ENCODE data around the gene PTH1R. TPM values are rescaled to one million over a fixed set of nuclear protein-coding genes. Genes with fewer than 3 reads are reported as not detected.

Gene PTH1R
- polyA plus RNA-seq, 4 donors: 0.67 to 45.8 (median 3.5) TPM

DNA sequence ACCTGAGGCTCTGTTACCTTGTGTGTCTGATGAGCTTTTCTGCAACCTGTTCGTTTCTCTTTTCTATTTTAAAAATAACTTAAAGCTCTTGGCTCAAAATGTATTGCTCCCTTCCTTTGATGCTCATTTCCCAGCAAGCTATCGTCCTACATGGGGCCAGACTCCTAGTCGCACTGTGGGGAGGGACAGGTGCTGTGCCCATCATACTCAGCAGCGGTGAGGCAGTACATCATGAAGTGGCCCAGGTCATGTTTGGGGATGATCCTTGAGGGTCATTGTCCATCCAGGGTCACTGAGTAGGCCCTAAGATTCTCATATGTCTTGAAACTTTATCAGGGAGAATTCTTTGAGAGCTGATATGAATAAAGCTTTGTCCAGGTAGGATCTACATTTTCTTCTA lies 41.1 kb downstream of the PTH1R start:
- H3K27me3 ChIP-seq (ENCODE audit: control insufficient read depth in 3 of 3, insufficient read depth in 3 of 3, low read length in 3 of 3): no peaks in the 10 kb centered on the region
- no peak for FAIRE-seq
- H3K9me3 ChIP-seq (ENCODE audit: control insufficient read depth in 2 of 2, insufficient read depth in 1 of 2, low read depth in 1 of 2, low read length in 1 of 2): peaks cover 0 to 11% of the 10 kb centered on the region in 2 donors
- no peak overlapping the region for H3K27ac ChIP-seq (ENCODE audit: low read depth in 1 of 3, low read length in 2 of 3)
- peaks cover 0 to 1% (median 0%) of the 10 kb centered on the region in 3 donors for H3K4me1 ChIP-seq (ENCODE audit: control insufficient read depth in 3 of 3, insufficient read depth in 2 of 3, low read depth in 1 of 3, low read length in 2 of 3)
- peaks cover 19 to 55% (median 24%) of the 10 kb centered on the region in 3 donors for H3K36me3 ChIP-seq (ENCODE audit: control insufficient read depth in 3 of 3, insufficient read depth in 2 of 3, low read depth in 1 of 3, low read length in 3 of 3)
- H3K4me3 ChIP-seq (ENCODE audit: low read depth in 1 of 3, low read length in 3 of 3): no peak overlapping the region
- 95 to 96% (median 95%) methylated on average over 4 of the region's 4 CpGs for WGBS, 3 donors
- no peak for DNase-seq

DNA sequence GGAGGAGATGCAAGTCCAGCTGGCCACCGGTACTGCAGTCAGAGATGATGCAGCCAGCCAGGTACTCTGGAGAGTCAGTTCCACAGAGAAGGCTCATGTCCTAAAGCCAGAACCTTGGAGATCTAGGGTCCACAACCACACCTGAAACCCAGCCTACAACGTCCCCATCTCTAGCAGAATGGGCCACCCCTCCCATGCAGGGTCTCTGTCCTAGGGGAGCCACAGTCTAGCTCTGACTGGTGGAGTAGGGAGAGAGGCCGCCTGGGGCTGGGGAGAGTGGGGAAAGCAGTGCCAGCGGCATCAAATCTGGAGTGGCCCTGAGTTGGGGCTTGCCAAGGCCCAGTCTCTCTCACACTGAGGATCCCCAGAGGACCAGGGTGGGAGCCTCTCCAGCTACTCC lies 43.5 kb downstream of the PTH1R start:
- no peak overlapping the region for H3K27ac ChIP-seq (ENCODE audit: low read depth in 1 of 3, low read length in 2 of 3)
- no peak for FAIRE-seq
- H3K27me3 ChIP-seq (ENCODE audit: control insufficient read depth in 3 of 3, insufficient read depth in 3 of 3, low read length in 3 of 3): no peaks in the 10 kb centered on the region
- H3K36me3 ChIP-seq (ENCODE audit: control insufficient read depth in 3 of 3, insufficient read depth in 2 of 3, low read depth in 1 of 3, low read length in 3 of 3): peaks cover 25 to 80% (median 29%) of the 10 kb centered on the region in 3 donors
- WGBS, 3 donors: 87 to 96% (median 93%) methylated on average over 4 of the region's 4 CpGs
- H3K4me1 ChIP-seq (ENCODE audit: control insufficient read depth in 3 of 3, insufficient read depth in 2 of 3, low read depth in 1 of 3, low read length in 2 of 3): peaks cover 0 to 11% (median 0%) of the 10 kb centered on the region in 3 donors
- H3K9me3 ChIP-seq (ENCODE audit: control insufficient read depth in 2 of 2, insufficient read depth in 1 of 2, low read depth in 1 of 2, low read length in 1 of 2): peaks cover 0 to 11% of the 10 kb centered on the region in 2 donors
- no peak overlapping the region for H3K4me3 ChIP-seq (ENCODE audit: low read depth in 1 of 3, low read length in 3 of 3)
- DNase-seq: no peak

DNA sequence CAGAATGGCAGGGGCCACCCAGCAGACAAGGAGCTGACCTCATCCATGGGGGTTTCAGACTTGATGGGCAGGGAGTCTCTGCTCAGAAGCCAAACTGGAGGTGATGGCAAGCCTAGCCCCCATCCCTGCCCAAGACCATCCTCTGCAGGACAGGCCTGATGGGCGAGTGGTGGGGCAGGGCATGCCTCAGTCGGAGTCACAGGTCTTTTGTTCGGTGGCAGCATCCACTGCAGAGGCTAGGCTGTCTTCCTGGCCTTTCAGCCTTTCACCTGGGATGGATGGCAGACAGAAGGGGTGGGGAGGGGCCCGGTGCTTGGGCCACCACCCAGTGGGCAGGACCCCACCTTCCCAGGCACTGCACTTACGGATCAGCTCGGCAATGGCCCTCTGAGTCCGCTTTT lies 44.4 kb downstream of the PTH1R start:
- H3K4me1 ChIP-seq (ENCODE audit: control insufficient read depth in 3 of 3, insufficient read depth in 2 of 3, low read depth in 1 of 3, low read length in 2 of 3): peaks cover 0 to 19% (median 2%) of the 10 kb centered on the region in 3 donors
- no peak for FAIRE-seq
- H3K4me3 ChIP-seq (ENCODE audit: low read depth in 1 of 3, low read length in 3 of 3): no peak overlapping the region
- no peak overlapping the region for H3K27ac ChIP-seq (ENCODE audit: low read depth in 1 of 3, low read length in 2 of 3)
- no peaks in the 10 kb centered on the region for H3K27me3 ChIP-seq (ENCODE audit: control insufficient read depth in 3 of 3, insufficient read depth in 3 of 3, low read length in 3 of 3)
- H3K9me3 ChIP-seq (ENCODE audit: control insufficient read depth in 2 of 2, insufficient read depth in 1 of 2, low read depth in 1 of 2, low read length in 1 of 2): peaks cover 0 to 11% of the 10 kb centered on the region in 2 donors
- no peak for DNase-seq
- H3K36me3 ChIP-seq (ENCODE audit: control insufficient read depth in 3 of 3, insufficient read depth in 2 of 3, low read depth in 1 of 3, low read length in 3 of 3): peaks cover 25 to 86% (median 29%) of the 10 kb centered on the region in 3 donors
- 93 to 95% (median 94%) methylated on average over 7 of the region's 7 CpGs for WGBS, 3 donors

DNA sequence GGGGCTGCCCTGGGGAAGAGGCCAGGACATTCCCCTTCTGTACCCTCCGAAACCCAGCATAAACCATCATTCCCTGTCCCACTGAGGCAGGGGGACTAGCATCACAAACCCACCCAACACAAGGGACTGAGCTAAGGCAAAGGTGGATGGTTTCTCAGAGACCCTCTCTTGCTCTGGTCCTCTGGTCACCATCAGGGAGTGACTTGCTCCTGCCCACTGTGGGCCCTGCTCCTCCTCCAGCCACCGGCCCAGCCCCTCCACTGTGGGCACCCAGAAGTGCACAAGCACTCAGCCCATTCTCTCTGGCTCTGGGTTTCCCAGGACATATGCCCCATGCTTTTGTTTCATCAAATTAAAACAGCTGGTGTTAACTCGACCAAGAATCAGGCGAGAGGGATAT lies 44.9 kb downstream of the PTH1R start:
- H3K4me1 ChIP-seq (ENCODE audit: control insufficient read depth in 3 of 3, insufficient read depth in 2 of 3, low read depth in 1 of 3, low read length in 2 of 3): peaks cover 0 to 25% (median 4%) of the 10 kb centered on the region in 3 donors
- 91 to 96% (median 91%) methylated on average over 4 of the region's 4 CpGs for WGBS, 3 donors
- H3K36me3 ChIP-seq (ENCODE audit: control insufficient read depth in 3 of 3, insufficient read depth in 2 of 3, low read depth in 1 of 3, low read length in 3 of 3): peaks cover 25 to 88% (median 29%) of the 10 kb centered on the region in 3 donors
- H3K27ac ChIP-seq (ENCODE audit: low read depth in 1 of 3, low read length in 2 of 3): no peak overlapping the region
- DNase-seq (no peak), FAIRE-seq (no peak)
- H3K9me3 ChIP-seq (ENCODE audit: control insufficient read depth in 2 of 2, insufficient read depth in 1 of 2, low read depth in 1 of 2, low read length in 1 of 2): peaks cover 0 to 7% of the 10 kb centered on the region in 2 donors
- H3K4me3 ChIP-seq (ENCODE audit: low read depth in 1 of 3, low read length in 3 of 3): no peak overlapping the region
- no peaks in the 10 kb centered on the region for H3K27me3 ChIP-seq (ENCODE audit: control insufficient read depth in 3 of 3, insufficient read depth in 3 of 3, low read length in 3 of 3)

DNA sequence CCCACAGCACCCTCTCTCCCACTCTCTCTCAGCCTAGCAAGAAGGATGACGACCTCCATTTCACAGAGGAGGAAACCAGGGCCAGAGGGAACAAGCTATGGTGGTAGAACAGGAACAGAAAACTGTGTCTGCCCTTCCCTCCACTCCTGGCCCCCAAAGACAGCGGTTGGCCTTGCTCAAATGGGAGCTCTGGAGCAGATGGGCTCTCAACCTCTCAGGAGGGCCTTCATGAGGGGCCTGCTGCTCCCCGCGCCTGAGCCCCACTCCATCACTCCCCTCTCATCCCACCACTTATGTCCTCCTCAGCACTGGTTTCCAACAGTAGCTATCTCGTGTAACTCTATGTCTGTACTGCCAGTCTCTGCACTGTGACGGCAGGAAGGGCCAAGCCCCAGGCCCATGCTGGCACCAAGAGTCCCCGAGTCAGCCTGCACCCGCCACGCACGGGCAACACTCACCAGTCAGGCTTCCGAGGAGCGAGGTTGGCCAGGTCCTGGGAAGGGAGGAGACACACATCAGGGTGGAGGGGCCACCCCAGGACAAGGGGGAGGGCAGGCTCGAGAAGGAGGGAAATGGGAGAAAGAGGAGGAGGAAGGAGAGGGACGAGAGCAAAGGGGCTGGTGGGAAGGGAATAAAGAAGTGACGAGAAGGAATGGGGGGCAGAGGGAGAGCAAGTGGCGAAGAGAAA lies 45.5 kb downstream of the PTH1R start:
- Histone ChIP-seq H3K4me1 (ENCODE audit: control insufficient read depth in 3 of 3, insufficient read depth in 2 of 3, low read depth in 1 of 3, low read length in 2 of 3) (peaks cover 0 to 30% (median 6%) of the 10 kb centered on the region in 3 donors), H3K9me3 (ENCODE audit: control insufficient read depth in 2 of 2, insufficient read depth in 1 of 2, low read depth in 1 of 2, low read length in 1 of 2) (peaks cover 0 to 3% of the 10 kb centered on the region in 2 donors), H3K36me3 (ENCODE audit: control insufficient read depth in 3 of 3, insufficient read depth in 2 of 3, low read depth in 1 of 3, low read length in 3 of 3) (peaks cover 25 to 92% (median 29%) of the 10 kb centered on the region in 3 donors), H3K27me3 (ENCODE audit: control insufficient read depth in 3 of 3, insufficient read depth in 3 of 3, low read length in 3 of 3) (no peaks in the 10 kb centered on the region), H3K27ac (ENCODE audit: low read depth in 1 of 3, low read length in 2 of 3) (no peak overlapping the region), H3K4me3 (ENCODE audit: low read depth in 1 of 3, low read length in 3 of 3) (no peak overlapping the region)
- no peak for DNase-seq
- no peak for FAIRE-seq
- WGBS, 3 donors: 90 to 95% (median 92%) methylated on average over 16 of the region's 16 CpGs

DNA sequence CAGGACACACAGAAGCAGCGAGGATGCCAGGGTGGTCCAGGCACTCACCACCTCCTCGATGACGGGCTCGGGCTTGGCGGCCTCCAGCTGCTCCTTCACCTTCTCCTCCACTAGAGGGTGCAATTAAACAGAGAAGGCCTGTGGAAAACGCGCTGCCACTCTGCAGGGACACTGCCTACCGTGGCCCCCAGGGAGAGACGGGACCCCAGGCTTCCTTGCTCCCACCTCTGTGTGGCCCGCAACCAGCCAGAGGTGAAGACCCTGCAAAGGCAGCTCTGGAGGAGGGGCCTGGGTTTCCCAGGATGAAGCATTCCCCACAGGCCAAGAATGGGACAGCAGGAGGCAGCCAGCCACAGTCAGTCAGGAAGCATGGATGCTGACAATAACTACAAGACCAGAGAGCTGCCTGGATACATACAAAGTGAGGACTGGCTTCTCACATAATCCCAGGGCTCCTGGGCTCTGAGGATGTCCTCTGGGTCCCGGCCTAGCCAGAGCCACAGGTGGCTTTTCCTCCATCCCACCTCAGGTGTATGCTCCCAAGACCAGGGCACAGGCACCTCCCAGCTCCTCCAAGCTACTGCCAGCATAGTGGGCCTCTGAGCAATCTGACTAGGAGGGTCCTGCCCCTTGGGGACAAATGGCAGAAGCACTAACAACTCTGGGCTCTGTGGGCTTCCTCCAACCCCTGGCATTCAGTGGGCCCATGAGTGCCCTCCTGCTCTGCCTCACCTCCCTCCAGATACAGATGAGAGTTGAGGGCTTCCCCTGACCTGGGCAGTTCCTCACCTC lies 46.2 kb downstream of the PTH1R start:
- no peak for FAIRE-seq
- Histone ChIP-seq H3K27ac (ENCODE audit: low read depth in 1 of 3, low read length in 2 of 3) (peak overlapping the region in 1 of 3 donors; percentile 24), H3K9me3 (ENCODE audit: control insufficient read depth in 2 of 2, insufficient read depth in 1 of 2, low read depth in 1 of 2, low read length in 1 of 2) (peaks cover 0 to 2% of the 10 kb centered on the region in 2 donors), H3K36me3 (ENCODE audit: control insufficient read depth in 3 of 3, insufficient read depth in 2 of 3, low read depth in 1 of 3, low read length in 3 of 3) (peaks cover 25 to 89% (median 26%) of the 10 kb centered on the region in 3 donors), H3K4me3 (ENCODE audit: low read depth in 1 of 3, low read length in 3 of 3) (no peak overlapping the region), H3K27me3 (ENCODE audit: control insufficient read depth in 3 of 3, insufficient read depth in 3 of 3, low read length in 3 of 3) (no peaks in the 10 kb centered on the region), H3K4me1 (ENCODE audit: control insufficient read depth in 3 of 3, insufficient read depth in 2 of 3, low read depth in 1 of 3, low read length in 2 of 3) (peaks cover 0 to 34% (median 6%) of the 10 kb centered on the region in 3 donors)
- WGBS, 3 donors: 49 to 58% (median 50%) methylated on average over 10 to 11 of the region's 11 CpGs
- peak; percentile 58 to 69 for DNase-seq

DNA sequence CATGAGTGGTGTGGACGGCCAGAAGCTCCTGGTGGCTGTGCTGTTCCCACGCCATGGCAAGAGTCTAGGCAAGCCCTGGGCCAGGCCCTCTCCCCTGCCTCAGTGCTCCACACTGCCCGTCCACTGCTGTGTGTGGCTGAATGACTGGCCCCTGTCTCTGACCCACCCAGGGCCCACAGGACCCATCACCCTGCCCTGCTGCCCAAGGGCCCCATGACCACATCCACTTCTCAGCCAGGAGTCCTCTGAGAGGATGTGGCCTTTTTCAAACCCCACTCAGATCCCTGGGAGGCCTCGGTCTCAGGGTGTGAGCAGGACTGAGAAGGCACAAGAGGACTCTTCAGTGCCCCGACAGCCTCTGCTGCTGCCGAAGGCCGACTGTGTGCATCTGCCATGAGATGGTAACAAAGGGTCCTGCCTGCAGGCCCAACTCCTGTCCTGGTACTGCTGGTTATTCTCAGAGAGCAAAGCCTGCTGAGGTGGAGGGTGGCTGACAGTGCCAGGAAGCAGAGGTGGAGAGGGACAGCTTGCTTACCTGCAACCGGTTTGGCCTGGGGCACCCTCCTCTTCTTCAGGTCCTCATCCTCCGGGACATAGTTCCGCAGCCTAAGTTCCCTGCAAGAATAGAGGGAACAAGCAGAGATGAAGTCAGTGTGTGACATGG lies 47.5 kb downstream of the PTH1R start:
- no peak for DNase-seq
- H3K36me3 ChIP-seq (ENCODE audit: control insufficient read depth in 3 of 3, insufficient read depth in 2 of 3, low read depth in 1 of 3, low read length in 3 of 3): peaks cover 25 to 88% (median 26%) of the 10 kb centered on the region in 3 donors
- no peak overlapping the region for H3K4me3 ChIP-seq (ENCODE audit: low read depth in 1 of 3, low read length in 3 of 3)
- no peak overlapping the region for H3K27ac ChIP-seq (ENCODE audit: low read depth in 1 of 3, low read length in 2 of 3)
- FAIRE-seq: no peak
- no peaks in the 10 kb centered on the region for H3K27me3 ChIP-seq (ENCODE audit: control insufficient read depth in 3 of 3, insufficient read depth in 3 of 3, low read length in 3 of 3)
- peaks cover 0 to 35% (median 6%) of the 10 kb centered on the region in 3 donors for H3K4me1 ChIP-seq (ENCODE audit: control insufficient read depth in 3 of 3, insufficient read depth in 2 of 3, low read depth in 1 of 3, low read length in 2 of 3)
- peaks cover 0 to 2% of the 10 kb centered on the region in 2 donors for H3K9me3 ChIP-seq (ENCODE audit: control insufficient read depth in 2 of 2, insufficient read depth in 1 of 2, low read depth in 1 of 2, low read length in 1 of 2)
- 89 to 92% (median 91%) methylated on average over 10 of the region's 10 CpGs for WGBS, 3 donors

DNA sequence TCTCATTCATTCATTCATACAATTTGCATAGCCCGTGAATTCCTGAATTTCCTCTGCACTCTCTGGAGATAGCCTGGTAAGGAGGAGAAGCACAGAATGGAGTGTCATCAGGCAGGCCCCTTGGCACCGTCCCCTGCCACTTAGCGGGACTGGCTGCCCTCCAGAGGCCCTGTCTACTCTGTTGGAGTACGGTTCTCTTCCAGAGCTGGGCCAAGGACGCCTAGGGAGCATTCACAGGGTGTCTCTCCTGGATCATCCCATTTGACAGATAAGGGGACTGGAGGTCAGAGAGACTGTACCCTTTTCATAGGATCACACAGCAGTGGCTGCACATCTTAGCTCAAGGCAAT lies 48.0 kb downstream of the PTH1R start:
- no peak for FAIRE-seq
- peaks cover 2 to 41% (median 10%) of the 10 kb centered on the region in 3 donors for H3K4me1 ChIP-seq (ENCODE audit: control insufficient read depth in 3 of 3, insufficient read depth in 2 of 3, low read depth in 1 of 3, low read length in 2 of 3)
- peaks cover 0 to 2% of the 10 kb centered on the region in 2 donors for H3K9me3 ChIP-seq (ENCODE audit: control insufficient read depth in 2 of 2, insufficient read depth in 1 of 2, low read depth in 1 of 2, low read length in 1 of 2)
- peaks cover 21 to 89% (median 23%) of the 10 kb centered on the region in 3 donors for H3K36me3 ChIP-seq (ENCODE audit: control insufficient read depth in 3 of 3, insufficient read depth in 2 of 3, low read depth in 1 of 3, low read length in 3 of 3)
- H3K27me3 ChIP-seq (ENCODE audit: control insufficient read depth in 3 of 3, insufficient read depth in 3 of 3, low read length in 3 of 3): no peaks in the 10 kb centered on the region
- peak overlapping the region in 1 of 3 donors; percentile 73 for H3K27ac ChIP-seq (ENCODE audit: low read depth in 1 of 3, low read length in 2 of 3)
- H3K4me3 ChIP-seq (ENCODE audit: low read depth in 1 of 3, low read length in 3 of 3): no peak overlapping the region
- WGBS, 3 donors: 59 to 64% (median 63%) methylated on average over 5 of the region's 5 CpGs
- DNase-seq: no peak

Measured in small intestine (tissue), 7 donors.